Stimulated activated CD8-positive, alpha-beta memory T cell treated with anti-CD3 and anti-CD28 coated beads, Interleukin-4, amount 100 ng/mL, for 1 hour (primary cell): Measurements from ENCODE around the gene CTDSPL.

Source experiments
- DNase-seq, 2 donors: peaks; one replicate each; pipeline ENCODE4 v3.0.0-alpha.2; 2020; ENCODE audit warnings: low read depth in 2 of 2, low spot score in 1 of 2

Gene CTDSPL

GRCh38 chr3:37940242-37940908, 78.7 kb downstream of the CTDSPL start:
- DNase-seq: no peak

GRCh38 chr3:37941608-37942508, 80.2 kb downstream of the CTDSPL start:
- DNase-seq: no peak

GRCh38 chr3:37942646-37943045, 81.0 kb downstream of the CTDSPL start:
- no peak for DNase-seq

- DNase-seq: no peak
Measured at GRCh38 chr3:37943126-37943525, 81.4 kb downstream of the CTDSPL start.

GRCh38 chr3:37943631-37944314, 82.1 kb downstream of the CTDSPL start:
- no peak for DNase-seq

- DNase-seq: no peak
Measured at GRCh38 chr3:37944391-37944842, 82.7 kb downstream of the CTDSPL start.

GRCh38 chr3:37945156-37945806, 83.6 kb downstream of the CTDSPL start:
- no peak for DNase-seq

- no peak for DNase-seq
Measured at GRCh38 chr3:37945807-37946530, 84.3 kb downstream of the CTDSPL start.

- DNase-seq: no peak
Measured at GRCh38 chr3:37946531-37946889, 84.8 kb downstream of the CTDSPL start.

GRCh38 chr3:37949866-37950265, 88.2 kb downstream of the CTDSPL start:
- no peak for DNase-seq

- no peak for DNase-seq
Measured at GRCh38 chr3:37952564-37952963, 90.9 kb downstream of the CTDSPL start.

- no peak for DNase-seq
Measured at GRCh38 chr3:37953226-37953625, 91.5 kb downstream of the CTDSPL start.

GRCh38 chr3:37953707-37954394, 92.2 kb downstream of the CTDSPL start:
- DNase-seq: no peak

- no peak for DNase-seq
Measured at GRCh38 chr3:37954881-37955280, 93.2 kb downstream of the CTDSPL start.

GRCh38 chr3:37955918-37956707, 94.4 kb downstream of the CTDSPL start:
- DNase-seq: no peak

- DNase-seq: no peak
Measured at GRCh38 chr3:37956723-37957538, 95.3 kb downstream of the CTDSPL start.

GRCh38 chr3:37957539-37957936, 95.9 kb downstream of the CTDSPL start:
- DNase-seq: no peak

- no peak for DNase-seq
Measured at GRCh38 chr3:37961622-37962431, 100.1 kb downstream of the CTDSPL start.
